HepG2 (cell line): ENCODE data around the gene ZSCAN31. TPM values are rescaled to one million over a fixed set of nuclear protein-coding genes. Genes with fewer than 3 reads are reported as not detected.

Experiments used
- BORCS8-MEF2B ChIP-seq: sonication (generic); formaldehyde crosslinking; IDR thresholded peaks from 2 replicates; pipeline ENCODE4 v1.8.0; 2022; ENCODE audit warnings: mild to moderate bottlenecking, missing genetic modification reagents
- CCDC6 ChIP-seq: sonication (generic); formaldehyde crosslinking; IDR thresholded peaks from 2 replicates; pipeline ENCODE4 v1.8.1; 2022; ENCODE audit warnings: mild to moderate bottlenecking, missing genetic modification reagents, moderate library complexity
- DRAP1 ChIP-seq: IDR thresholded peaks from 2 replicates; pipeline ENCODE4 v1.6.1; 2016; ENCODE audit warnings: missing genetic modification reagents, missing compliant biosample characterization
- ELF4 ChIP-seq: sonication (generic); formaldehyde crosslinking; IDR thresholded peaks from 2 replicates; pipeline ENCODE4 v1.5.0; 2020; ENCODE audit warnings: missing genetic modification reagents, mild to moderate bottlenecking, moderate library complexity, borderline replicate concordance
- HNF4A ChIP-seq: sonication (generic); formaldehyde crosslinking; IDR thresholded peaks from 2 replicates; pipeline ENCODE4 v1.4.0; 2020; ENCODE audit warnings: missing genetic modification reagents
- HOXA3 ChIP-seq: sonication (generic); formaldehyde crosslinking; IDR thresholded peaks from 2 replicates; pipeline ENCODE4 v1.5.0; 2020; ENCODE audit warnings: missing genetic modification reagents
- MEF2D ChIP-seq: sonication (generic); formaldehyde crosslinking; IDR thresholded peaks from 2 replicates; pipeline ENCODE4 v1.5.1; 2020; ENCODE audit warnings: mild to moderate bottlenecking, missing genetic modification reagents
- MEIS2 ChIP-seq: sonication (generic); formaldehyde crosslinking; IDR thresholded peaks from 2 replicates; pipeline ENCODE4 v1.9.0; 2021; ENCODE audit warnings: mild to moderate bottlenecking, missing genetic modification reagents
- SALL1 ChIP-seq: sonication (generic); formaldehyde crosslinking; IDR thresholded peaks from 2 replicates; pipeline ENCODE4 v1.8.0; 2022; ENCODE audit warnings: mild to moderate bottlenecking, missing genetic modification reagents
- USF2 ChIP-seq, 2 experiments: sonication (generic) in 1 of 2; formaldehyde crosslinking in 1 of 2; IDR thresholded peaks; 2 replicates each; pipeline versions ENCODE4 v1.5.1 to v1.6.1; 2011 to 2020; ENCODE audit warnings: borderline replicate concordance in 1 of 2, low read depth in 1 of 2, low read length in 1 of 2, mild to moderate bottlenecking in 1 of 2, missing genetic modification reagents in 1 of 2, moderate library complexity in 1 of 2
- XBP1 ChIP-seq: sonication (generic); formaldehyde crosslinking; IDR thresholded peaks from 2 replicates; pipeline ENCODE4 v1.5.0; 2020; ENCODE audit warnings: missing genetic modification reagents
- ZFP90 ChIP-seq: sonication (generic); formaldehyde crosslinking; IDR thresholded peaks from 2 replicates; pipeline ENCODE4 v1.8.0; 2022; ENCODE audit warnings: missing genetic modification reagents, mild to moderate bottlenecking, inconsistent platforms, borderline replicate concordance
- ZFY ChIP-seq: sonication (generic); formaldehyde crosslinking; IDR thresholded peaks from 2 replicates; pipeline ENCODE4 v1.4.0; 2020; ENCODE audit warnings: missing genetic modification reagents
- ZNF337 ChIP-seq: sonication (generic); formaldehyde crosslinking; IDR thresholded peaks from 2 replicates; pipeline ENCODE4 v1.5.1; 2020; ENCODE audit warnings: missing genetic modification reagents, low read depth, mild to moderate bottlenecking, borderline replicate concordance
- ZNF430 ChIP-seq: sonication (generic); formaldehyde crosslinking; IDR thresholded peaks from 2 replicates; pipeline ENCODE4 v1.9.0; 2021; ENCODE audit warnings: mild to moderate bottlenecking, missing genetic modification reagents
- ZNF710 ChIP-seq: sonication (generic); formaldehyde crosslinking; IDR thresholded peaks from 2 replicates; pipeline ENCODE4 v1.5.0; 2020; ENCODE audit warnings: mild to moderate bottlenecking, missing genetic modification reagents, borderline replicate concordance
- ZNF761 ChIP-seq: sonication (generic); formaldehyde crosslinking; conservative IDR thresholded peaks from 2 replicates; pipeline ENCODE4 v1.4.0; 2020; ENCODE audit warnings: mild to moderate bottlenecking, missing genetic modification reagents
- ZNF775 ChIP-seq: sonication (generic); formaldehyde crosslinking; IDR thresholded peaks from 2 replicates; pipeline ENCODE4 v1.4.0; 2020; ENCODE audit warnings: missing genetic modification reagents, mild to moderate bottlenecking, moderate library complexity, borderline replicate concordance
- ZSCAN21 ChIP-seq: sonication (generic); formaldehyde crosslinking; IDR thresholded peaks from 2 replicates; pipeline ENCODE4 v1.8.0; 2022; ENCODE audit warnings: mild to moderate bottlenecking, missing genetic modification reagents, moderate library complexity, borderline replicate concordance
- polyA plus RNA-seq, 8 experiments: library from polyadenylated mRNA; depleted of rRNA in 3 of 8; stranded (reverse) in 7 of 8; unstranded in 1 of 8; fragments of >200 nt; fragmentation: Illumina TruSeq in 4 of 8; extraction: Trizol in 4 of 8; gene quantifications; 2 replicates each; pipeline versions ENCODE4 v1.2.1 to v1.2.3, GENCODE V29; 2011 to 2016; ENCODE audit warnings: low read depth in 4 of 8, missing spikeins in 1 of 8, mixed read lengths in 1 of 8; ENCODE audit not compliant: insufficient read depth in 1 of 8
- total RNA-seq, 5 experiments: library from RNA; depleted of rRNA; stranded (reverse); fragments of >200 nt; fragmentation: Illumina TruSeq; extraction: Trizol; gene quantifications; 2 replicates each; pipeline ENCODE4 v1.2.3, GENCODE V29; 2016; ENCODE audit warnings: low read depth in 1 of 5
- TF ChIP-seq, protein P1 (sequence below): IDR thresholded peaks from 2 replicates; pipeline ENCODE4 v1.6.1; 2016; ENCODE audit warnings: mild to moderate bottlenecking
- TF ChIP-seq, protein P2 (sequence below): sonication (generic); formaldehyde crosslinking; IDR thresholded peaks from 2 replicates; pipeline ENCODE4 v1.5.0; 2020; ENCODE audit warnings: mild to moderate bottlenecking, missing genetic modification reagents

ZSCAN31 gene
- total and polyA plus RNA-seq, 2 of the 13 experiments (the other 11 are each of a cell fraction or from before 2014, with no cell fraction given): 5.3 to 6.2 TPM

- TF ChIP-seq ZNF775 (CRISPR knock-in tag) (0 out of 2 replicates have a peak, but pooled peaks have one; percentile 65), ZFP90 (CRISPR knock-in tag) (0 out of 2 replicates have a peak, but pooled peaks have one; percentile 59), ZNF710 (peak; percentile 71), ZNF761 (0 out of 2 replicates have a peak, but pooled peaks have one; percentile 54), HNF4A (peak; percentile 86), MEIS2 (CRISPR knock-in tag) (0 out of 2 replicates have a peak, but pooled peaks have one; percentile 53), ZFY (CRISPR knock-in tag) (no peak), BORCS8-MEF2B (CRISPR knock-in tag) (no peak), MEF2D (CRISPR knock-in tag) (peak; percentile 24; the same call in 1 of the 2 replicates), CCDC6 (CRISPR knock-in tag) (no peak), XBP1 (CRISPR knock-in tag) (0 out of 2 replicates have a peak, but pooled peaks have one; percentile 17), ZNF430 (CRISPR knock-in tag) (no peak), HOXA3 (CRISPR knock-in tag) (peak; percentile 53; the same call in 1 of the 2 replicates), SALL1 (CRISPR knock-in tag) (peak; percentile 84), ELF4 (CRISPR knock-in tag) (no peak), DRAP1 (CRISPR knock-in tag) (no peak), USF2 (IDR thresholded peaks at IDR 0.05; ENCODE audit: low read depth, low read length) (no peak), USF2 (CRISPR knock-in tag; IDR thresholded peaks at IDR 0.05; ENCODE audit: borderline replicate concordance) (no peak), ZNF337 (no peak), ZSCAN21 (peak; percentile 60; the same call in 1 of the 2 replicates)
- TF ChIP-seq, protein P1, sequence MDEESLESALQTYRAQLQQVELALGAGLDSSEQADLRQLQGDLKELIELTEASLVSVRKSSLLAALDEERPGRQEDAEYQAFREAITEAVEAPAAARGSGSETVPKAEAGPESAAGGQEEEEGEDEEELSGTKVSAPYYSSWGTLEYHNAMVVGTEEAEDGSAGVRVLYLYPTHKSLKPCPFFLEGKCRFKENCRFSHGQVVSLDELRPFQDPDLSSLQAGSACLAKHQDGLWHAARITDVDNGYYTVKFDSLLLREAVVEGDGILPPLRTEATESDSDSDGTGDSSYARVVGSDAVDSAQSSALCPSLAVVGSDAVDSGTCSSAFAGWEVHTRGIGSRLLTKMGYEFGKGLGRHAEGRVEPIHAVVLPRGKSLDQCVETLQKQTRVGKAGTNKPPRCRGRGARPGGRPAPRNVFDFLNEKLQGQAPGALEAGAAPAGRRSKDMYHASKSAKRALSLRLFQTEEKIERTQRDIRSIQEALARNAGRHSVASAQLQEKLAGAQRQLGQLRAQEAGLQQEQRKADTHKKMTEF (CRISPR knock-in tag): peak; percentile 73; the same call in 1 of the 2 replicates
- TF ChIP-seq, protein P2, sequence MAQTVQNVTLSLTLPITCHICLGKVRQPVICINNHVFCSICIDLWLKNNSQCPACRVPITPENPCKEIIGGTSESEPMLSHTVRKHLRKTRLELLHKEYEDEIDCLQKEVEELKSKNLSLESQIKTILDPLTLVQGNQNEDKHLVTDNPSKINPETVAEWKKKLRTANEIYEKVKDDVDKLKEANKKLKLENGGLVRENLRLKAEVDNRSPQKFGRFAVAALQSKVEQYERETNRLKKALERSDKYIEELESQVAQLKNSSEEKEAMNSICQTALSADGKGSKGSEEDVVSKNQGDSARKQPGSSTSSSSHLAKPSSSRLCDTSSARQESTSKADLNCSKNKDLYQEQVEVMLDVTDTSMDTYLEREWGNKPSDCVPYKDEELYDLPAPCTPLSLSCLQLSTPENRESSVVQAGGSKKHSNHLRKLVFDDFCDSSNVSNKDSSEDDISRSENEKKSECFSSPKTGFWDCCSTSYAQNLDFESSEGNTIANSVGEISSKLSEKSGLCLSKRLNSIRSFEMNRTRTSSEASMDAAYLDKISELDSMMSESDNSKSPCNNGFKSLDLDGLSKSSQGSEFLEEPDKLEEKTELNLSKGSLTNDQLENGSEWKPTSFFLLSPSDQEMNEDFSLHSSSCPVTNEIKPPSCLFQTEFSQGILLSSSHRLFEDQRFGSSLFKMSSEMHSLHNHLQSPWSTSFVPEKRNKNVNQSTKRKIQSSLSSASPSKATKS: peak; percentile 85
Measured at GRCh38 chr6:28323813-28324424, 12.0 kb downstream of the ZSCAN31 start (continued).
